Skeletal muscle tissue (tissue), 4 donors: ENCODE results near the gene AKR1C3. TPM values are rescaled to one million over a fixed set of nuclear protein-coding genes. Genes with fewer than 3 reads are reported as not detected.

Source experiments
- H3K27ac ChIP-seq: one replicate; pipeline ENCODE4 v1.7.0; 2013; ENCODE audit warnings: mild to moderate bottlenecking, low read depth, low read length, inconsistent platforms
- H3K27me3 ChIP-seq, 3 donors: one replicate each; pipeline ENCODE4 v1.7.0; 2013; ENCODE audit warnings: low read length in 3 of 3; ENCODE audit not compliant: control insufficient read depth in 3 of 3, insufficient read depth in 3 of 3
- H3K36me3 ChIP-seq, 3 donors: one replicate each; pipeline ENCODE4 v1.7.0; 2013; ENCODE audit warnings: low read length in 3 of 3; ENCODE audit not compliant: control insufficient read depth in 3 of 3, insufficient read depth in 3 of 3
- H3K4me1 ChIP-seq, 3 donors: one replicate each; pipeline ENCODE4 v1.7.0; 2013; ENCODE audit warnings: low read length in 3 of 3, mild to moderate bottlenecking in 3 of 3; ENCODE audit not compliant: control insufficient read depth in 3 of 3, insufficient read depth in 3 of 3
- H3K4me3 ChIP-seq, 3 donors: one replicate each; pipeline ENCODE4 v1.7.0; 2013; ENCODE audit warnings: low read length in 3 of 3
- H3K9ac ChIP-seq, 3 donors: one replicate each; pipeline ENCODE4 v1.7.0; 2013; ENCODE audit warnings: low read length in 3 of 3, mild to moderate bottlenecking in 3 of 3, moderate library complexity in 2 of 3, low read depth in 1 of 3
- H3K9me3 ChIP-seq, 3 donors: one replicate each; pipeline ENCODE4 v1.7.0; 2013; ENCODE audit warnings: low read length in 3 of 3; ENCODE audit not compliant: control insufficient read depth in 3 of 3
- total RNA-seq: library from RNA; depleted of rRNA; stranded (reverse); fragments of >200 nt; gene quantifications from one replicate; pipeline ENCODE4 v1.2.3, GENCODE V29; 2014
- donor health status: Osteomylitis.

The AKR1C3 gene
- total RNA-seq, 1 donor from 2014 or later: 1.6 TPM

- H3K27ac ChIP-seq: no peak overlapping the region
- no peak overlapping the region for H3K4me3 ChIP-seq
- no peaks in the 10 kb centered on the region for H3K27me3 ChIP-seq
- H3K36me3 ChIP-seq: no peaks in the 10 kb centered on the region
- no peak overlapping the region for H3K9ac ChIP-seq
- no peaks in the 10 kb centered on the region for H3K9me3 ChIP-seq
- H3K4me1 ChIP-seq: peaks cover 12 to 19% (median 18%) of the 10 kb centered on the region in 3 donors
Observed at GRCh38 chr10:5068274-5068984, 25.8 kb upstream of the AKR1C3 start.

DNA sequence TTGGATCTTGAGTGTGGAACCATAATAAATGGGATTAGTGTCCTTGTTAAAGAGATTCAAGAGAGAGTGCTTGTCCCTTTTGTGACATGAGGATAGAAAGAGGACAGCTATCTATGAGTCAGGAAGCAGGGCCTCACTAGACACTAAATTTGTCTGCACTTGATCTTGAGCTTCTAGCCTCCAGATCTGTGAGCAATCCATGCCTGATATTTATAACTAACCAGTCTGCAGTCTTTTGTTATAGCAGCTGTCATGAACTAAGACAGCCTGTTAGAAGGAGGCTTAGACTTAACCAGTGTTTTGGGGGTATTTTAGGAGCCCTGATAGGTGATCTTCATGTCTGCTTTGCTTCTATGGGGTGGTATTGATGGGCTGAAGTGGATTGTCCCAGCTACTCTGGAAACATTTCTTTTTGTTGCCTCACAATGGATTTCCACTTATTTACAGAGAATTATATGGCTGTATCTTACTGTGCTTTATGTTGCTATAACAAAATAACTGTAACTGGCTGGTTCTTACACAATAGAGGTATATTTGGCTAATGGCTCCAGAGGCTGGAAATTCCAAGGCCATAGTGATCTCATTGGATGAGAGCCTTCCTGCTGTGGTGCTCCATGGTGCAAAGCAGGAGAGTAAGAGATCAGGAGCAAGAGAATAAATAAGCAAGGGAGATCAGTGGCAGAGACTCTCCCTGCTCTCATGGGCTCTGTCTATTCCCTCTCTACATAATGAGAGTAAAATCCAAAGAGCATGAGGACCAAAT lies 23.4 kb upstream of the AKR1C3 start:
- peak overlapping the region; percentile 10 to 33 (median 32) for H3K9ac ChIP-seq
- H3K4me3 ChIP-seq: peak overlapping the region in 2 of 3 donors; percentile 38 to 46
- H3K27ac ChIP-seq: peak overlapping the region; percentile 81
- H3K4me1 ChIP-seq: peaks cover 12 to 19% (median 18%) of the 10 kb centered on the region in 3 donors
- H3K9me3 ChIP-seq: no peaks in the 10 kb centered on the region
- H3K27me3 ChIP-seq: no peaks in the 10 kb centered on the region
- H3K36me3 ChIP-seq: no peaks in the 10 kb centered on the region

DNA sequence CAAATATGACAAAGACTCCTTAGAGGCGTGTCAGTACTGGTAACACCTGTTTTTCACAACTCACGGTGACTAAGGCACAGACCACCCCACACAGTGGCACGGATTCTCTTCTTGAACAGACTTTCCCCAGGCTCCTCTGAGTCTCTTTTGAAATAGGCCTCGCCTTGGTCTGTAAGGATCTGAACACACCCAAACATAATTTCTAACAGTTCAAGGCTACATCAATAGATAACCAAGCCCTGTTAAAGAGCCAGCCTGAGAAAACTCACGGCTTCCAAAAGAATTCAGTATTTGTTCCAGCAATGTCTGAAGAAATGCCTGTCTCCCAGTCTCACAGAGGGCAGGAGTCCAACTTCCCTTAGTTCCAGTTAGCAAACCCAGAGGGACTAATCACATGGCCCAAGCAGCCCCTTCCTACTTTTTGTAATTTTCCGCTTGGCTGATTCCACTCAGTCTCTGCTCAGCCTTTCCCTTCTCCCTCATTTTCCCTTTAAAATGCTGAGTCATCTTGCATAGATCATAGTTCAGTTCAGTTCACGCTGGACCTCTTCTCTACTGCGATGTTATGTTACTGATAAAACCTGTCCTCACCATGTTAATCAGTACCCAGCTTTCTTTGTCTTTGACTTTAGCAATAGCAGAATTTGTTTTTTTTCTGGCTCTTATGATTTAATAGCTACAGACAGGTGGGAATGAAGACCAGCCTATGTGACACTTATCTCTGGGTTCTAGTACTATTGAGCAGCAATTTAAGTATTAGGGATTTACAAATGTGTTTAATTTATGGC lies 22.6 kb upstream of the AKR1C3 start:
- peaks cover 12 to 23% (median 18%) of the 10 kb centered on the region in 3 donors for H3K4me1 ChIP-seq
- H3K36me3 ChIP-seq: no peaks in the 10 kb centered on the region
- H3K4me3 ChIP-seq: peak overlapping the region in 2 of 3 donors; percentile 38 to 46
- no peaks in the 10 kb centered on the region for H3K9me3 ChIP-seq
- H3K9ac ChIP-seq: peak overlapping the region; percentile 10 to 33 (median 32)
- H3K27me3 ChIP-seq: no peaks in the 10 kb centered on the region
- peak overlapping the region; percentile 81 for H3K27ac ChIP-seq

GRCh38 chr10:5073659-5074058 lies 20.6 kb upstream of the AKR1C3 start:
- Histone ChIP-seq H3K9ac (no peak overlapping the region), H3K36me3 (no peaks in the 10 kb centered on the region), H3K4me1 (peaks cover 12 to 24% (median 18%) of the 10 kb centered on the region in 3 donors), H3K4me3 (no peak overlapping the region), H3K27me3 (no peaks in the 10 kb centered on the region), H3K9me3 (no peaks in the 10 kb centered on the region), H3K27ac (no peak overlapping the region)

- Histone ChIP-seq H3K4me1 (peaks cover 1 to 19% (median 11%) of the 10 kb centered on the region in 3 donors), H3K36me3 (no peaks in the 10 kb centered on the region), H3K9ac (no peak overlapping the region), H3K27ac (no peak overlapping the region), H3K4me3 (no peak overlapping the region), H3K27me3 (no peaks in the 10 kb centered on the region), H3K9me3 (no peaks in the 10 kb centered on the region)
Observed at GRCh38 chr10:5076615-5077014, 17.6 kb upstream of the AKR1C3 start.

DNA sequence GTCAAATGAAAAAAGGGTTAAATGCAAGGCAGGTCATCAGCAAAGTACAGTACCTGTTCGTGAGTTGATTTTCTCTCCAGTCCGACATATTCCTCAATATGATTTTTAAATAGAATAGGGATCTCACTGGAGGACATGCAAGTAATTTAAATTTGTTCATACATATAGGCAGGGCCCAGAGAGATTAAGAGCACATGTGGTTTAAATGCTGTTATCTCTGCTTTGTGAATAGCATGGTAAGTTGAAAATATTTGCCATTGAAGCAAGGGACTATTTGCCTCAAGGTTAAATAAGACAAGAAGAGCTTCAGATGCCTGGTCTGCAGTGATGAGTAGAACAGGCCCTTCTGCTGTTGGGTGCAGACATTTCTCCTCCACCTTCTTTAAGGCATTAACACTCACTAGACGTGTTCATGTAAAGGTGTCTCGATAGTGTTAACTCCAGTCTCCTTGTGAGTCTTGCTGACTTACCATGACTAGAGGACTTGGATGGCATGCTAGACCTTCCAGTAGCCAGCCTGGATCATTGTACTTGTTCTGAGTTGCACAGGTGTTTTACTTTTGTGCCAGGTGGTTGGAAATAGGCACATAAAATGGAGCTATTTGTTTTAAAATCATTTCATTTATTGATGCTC lies 15.6 kb upstream of the AKR1C3 start:
- peaks cover 0 to 9% (median 5%) of the 10 kb centered on the region in 3 donors for H3K4me1 ChIP-seq
- H3K4me3 ChIP-seq: no peak overlapping the region
- no peaks in the 10 kb centered on the region for H3K9me3 ChIP-seq
- H3K27me3 ChIP-seq: no peaks in the 10 kb centered on the region
- H3K9ac ChIP-seq: no peak overlapping the region
- H3K27ac ChIP-seq: no peak overlapping the region
- H3K36me3 ChIP-seq: no peaks in the 10 kb centered on the region

DNA sequence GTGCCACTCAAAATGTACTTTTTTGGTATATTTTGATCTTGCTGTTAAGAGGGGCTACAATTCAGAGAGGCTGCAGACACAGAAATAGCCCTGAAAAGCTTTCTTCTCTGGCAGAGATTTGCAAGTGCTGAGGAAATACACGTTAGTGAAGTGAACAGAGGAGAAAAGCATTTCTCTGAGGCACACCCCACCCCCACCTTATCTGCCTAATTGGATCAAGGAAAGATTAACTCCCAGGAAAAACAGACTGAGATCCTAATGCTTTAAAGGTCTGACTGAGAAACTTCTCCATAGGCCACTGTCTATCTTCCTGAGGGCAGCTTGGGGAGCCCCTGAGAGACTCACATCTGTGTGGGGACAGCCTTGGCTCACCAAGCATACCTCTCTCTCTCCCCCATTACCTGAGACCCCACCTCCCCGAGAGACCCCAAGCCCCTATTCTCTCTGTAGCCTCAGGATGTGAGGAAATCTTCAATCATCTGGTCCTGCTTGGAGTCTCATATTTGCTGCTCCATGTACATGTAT lies 14.8 kb upstream of the AKR1C3 start:
- H3K4me1 ChIP-seq: peaks cover 0 to 9% (median 5%) of the 10 kb centered on the region in 3 donors
- H3K4me3 ChIP-seq: no peak overlapping the region
- no peak overlapping the region for H3K27ac ChIP-seq

GRCh38 chr10:5079836-5080235 lies 14.4 kb upstream of the AKR1C3 start:
- Histone ChIP-seq H3K27me3 (no peaks in the 10 kb centered on the region), H3K9ac (no peak overlapping the region), H3K9me3 (no peaks in the 10 kb centered on the region), H3K4me3 (no peak overlapping the region), H3K4me1 (peaks cover 0 to 9% (median 5%) of the 10 kb centered on the region in 3 donors), H3K27ac (no peak overlapping the region), H3K36me3 (no peaks in the 10 kb centered on the region)

More for the DNA sequence above, 14.8 kb upstream of the AKR1C3 start:
- Histone ChIP-seq H3K27me3 (no peaks in the 10 kb centered on the region), H3K9me3 (no peaks in the 10 kb centered on the region), H3K9ac (no peak overlapping the region), H3K36me3 (no peaks in the 10 kb centered on the region)

DNA sequence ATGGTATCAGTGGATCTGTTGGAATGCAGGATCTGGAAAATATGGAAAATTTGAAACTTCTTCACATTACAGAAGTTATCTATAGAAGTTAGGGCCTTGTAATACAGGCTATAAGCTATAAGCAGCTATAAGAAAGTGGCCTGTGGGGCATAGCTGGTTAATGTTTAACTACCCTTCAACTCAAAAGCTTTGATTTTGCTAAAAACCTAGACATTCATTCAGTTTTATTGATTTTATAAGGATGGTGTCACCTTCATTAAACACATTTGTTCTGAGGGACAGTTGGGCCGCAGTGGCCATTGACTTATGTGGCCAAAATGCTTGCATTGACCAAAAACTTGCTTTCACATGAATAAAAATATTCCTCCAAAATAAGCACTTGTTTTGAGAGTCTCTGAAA lies 13.1 kb upstream of the AKR1C3 start:
- Histone ChIP-seq H3K27ac (no peak overlapping the region), H3K36me3 (no peaks in the 10 kb centered on the region), H3K9me3 (no peaks in the 10 kb centered on the region), H3K4me1 (peaks cover 0 to 9% (median 5%) of the 10 kb centered on the region in 3 donors), H3K27me3 (no peaks in the 10 kb centered on the region), H3K9ac (no peak overlapping the region), H3K4me3 (no peak overlapping the region)
